ENCODE data around the gene VCAM1.

VCAM1 gene, protein sequence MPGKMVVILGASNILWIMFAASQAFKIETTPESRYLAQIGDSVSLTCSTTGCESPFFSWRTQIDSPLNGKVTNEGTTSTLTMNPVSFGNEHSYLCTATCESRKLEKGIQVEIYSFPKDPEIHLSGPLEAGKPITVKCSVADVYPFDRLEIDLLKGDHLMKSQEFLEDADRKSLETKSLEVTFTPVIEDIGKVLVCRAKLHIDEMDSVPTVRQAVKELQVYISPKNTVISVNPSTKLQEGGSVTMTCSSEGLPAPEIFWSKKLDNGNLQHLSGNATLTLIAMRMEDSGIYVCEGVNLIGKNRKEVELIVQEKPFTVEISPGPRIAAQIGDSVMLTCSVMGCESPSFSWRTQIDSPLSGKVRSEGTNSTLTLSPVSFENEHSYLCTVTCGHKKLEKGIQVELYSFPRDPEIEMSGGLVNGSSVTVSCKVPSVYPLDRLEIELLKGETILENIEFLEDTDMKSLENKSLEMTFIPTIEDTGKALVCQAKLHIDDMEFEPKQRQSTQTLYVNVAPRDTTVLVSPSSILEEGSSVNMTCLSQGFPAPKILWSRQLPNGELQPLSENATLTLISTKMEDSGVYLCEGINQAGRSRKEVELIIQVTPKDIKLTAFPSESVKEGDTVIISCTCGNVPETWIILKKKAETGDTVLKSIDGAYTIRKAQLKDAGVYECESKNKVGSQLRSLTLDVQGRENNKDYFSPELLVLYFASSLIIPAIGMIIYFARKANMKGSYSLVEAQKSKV

GRCh38 chr1:100719490-100719889 is at the start of gene VCAM1:
Gene VCAM1, plus strand, starts transcription at chr1:100719742. Its CDS starts 119 bp downstream, at chr1:100719861.
- ATAC-seq (replicated peaks; ENCODE audit: extremely low read depth, poor library complexity, severe bottlenecking), result no peak
- DNase-seq (ENCODE audit: low spot score in 2 of 2), result no peak
- H3K27ac Mint-ChIP-seq (ENCODE audit: low read depth), result no peak within 1 kb of the TSS
- H3K27me3 Mint-ChIP-seq, result peaks cover 9% of the 10 kb centered on the region
- no peaks in the 10 kb centered on the region for H3K9me3 Mint-ChIP-seq
- H3K4me3 Mint-ChIP-seq, result no peak within 1 kb of the TSS
- peaks cover 1% of the 10 kb centered on the region for H3K36me3 Mint-ChIP-seq (ENCODE audit: insufficient read depth)
- H3K4me1 Mint-ChIP-seq, result peaks cover 16% of the 10 kb centered on the region

- Mint-ChIP-seq H3K4me1 (no peaks in the 10 kb centered on the region), H3K4me3 (no peak overlapping the region), H3K27ac (ENCODE audit: low read depth) (no peak overlapping the region), H3K9me3 (peaks cover 5% of the 10 kb centered on the region), H3K36me3 (ENCODE audit: insufficient read depth) (no peaks in the 10 kb centered on the region), H3K27me3 (no peaks in the 10 kb centered on the region)
- no peak for ATAC-seq (replicated peaks; ENCODE audit: extremely low read depth, poor library complexity, severe bottlenecking)
- DNase-seq (ENCODE audit: low spot score in 2 of 2), result no peak
These were observed 49.5 kb upstream of the VCAM1 start for GRCh38 chr1:100670083-100670482.

- no peaks in the 10 kb centered on the region for H3K4me1 Mint-ChIP-seq
These were observed 47.9 kb upstream of the VCAM1 start for GRCh38 chr1:100671601-100672000.

GRCh38 chr1:100683448-100684349 is 35.8 kb upstream of the VCAM1 start:
- Mint-ChIP-seq H3K9me3 (peaks cover 16% of the 10 kb centered on the region), H3K27ac (ENCODE audit: low read depth) (no peak overlapping the region), H3K27me3 (peaks cover 20% of the 10 kb centered on the region), H3K36me3 (ENCODE audit: insufficient read depth) (no peaks in the 10 kb centered on the region), H3K4me3 (no peak overlapping the region), H3K4me1 (no peaks in the 10 kb centered on the region)
- ATAC-seq (replicated peaks; ENCODE audit: extremely low read depth, poor library complexity, severe bottlenecking), result no peak
- no peak for DNase-seq (ENCODE audit: low spot score in 2 of 2)

More at GRCh38 chr1:100671601-100672000, 47.9 kb upstream of the VCAM1 start:
- Mint-ChIP-seq H3K4me3 (no peak overlapping the region), H3K27ac (ENCODE audit: low read depth) (no peak overlapping the region), H3K36me3 (ENCODE audit: insufficient read depth) (no peaks in the 10 kb centered on the region), H3K27me3 (no peaks in the 10 kb centered on the region), H3K9me3 (peaks cover 5% of the 10 kb centered on the region)
- DNase-seq (ENCODE audit: low spot score in 2 of 2) (no peak), ATAC-seq (replicated peaks; ENCODE audit: extremely low read depth, poor library complexity, severe bottlenecking) (no peak)

DNA sequence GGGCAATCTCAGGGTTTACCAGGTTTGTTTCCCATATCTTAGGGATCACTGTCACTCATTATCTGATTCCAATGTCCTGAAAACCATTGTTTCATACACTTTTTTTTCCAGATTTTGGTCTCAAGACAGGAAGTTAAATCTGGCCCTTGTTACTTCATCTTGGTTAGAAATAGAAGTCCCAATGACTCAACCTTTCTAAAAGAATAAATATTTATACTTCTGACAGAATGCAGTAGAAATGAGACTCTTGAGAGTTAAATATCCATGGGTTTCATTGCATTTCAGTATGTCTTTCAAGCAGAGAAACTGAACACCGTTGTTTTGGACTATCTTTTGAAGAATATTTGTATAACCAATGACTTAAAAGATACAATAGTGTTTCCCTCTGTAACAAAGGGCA is 19.8 kb upstream of the VCAM1 start:
- H3K4me3 Mint-ChIP-seq, result no peak overlapping the region

DNA sequence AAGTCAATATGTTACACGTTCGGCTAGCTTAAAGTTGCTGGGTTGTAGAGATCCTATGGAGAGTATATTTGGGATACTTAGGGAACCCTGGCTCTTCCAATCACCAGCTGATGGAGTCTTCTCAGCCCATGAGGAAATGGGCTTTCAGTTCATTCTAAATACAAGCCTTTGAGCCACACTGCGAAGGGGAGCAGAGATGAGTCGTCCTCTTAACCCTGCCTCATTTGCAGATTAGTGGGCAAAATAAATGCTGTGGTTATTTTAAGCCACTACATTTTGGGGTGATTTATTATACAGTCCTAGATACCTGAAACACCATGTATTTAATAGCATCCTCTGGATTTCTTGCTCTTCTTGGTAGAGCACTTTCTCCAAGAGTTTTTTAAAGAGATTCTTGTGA is 19.0 kb upstream of the VCAM1 start:
- no peak for ATAC-seq (replicated peaks; ENCODE audit: extremely low read depth, poor library complexity, severe bottlenecking)
- H3K9me3 Mint-ChIP-seq, result no peaks in the 10 kb centered on the region
- no peak overlapping the region for H3K4me3 Mint-ChIP-seq
- H3K27me3 Mint-ChIP-seq, result peaks cover 63% of the 10 kb centered on the region
- H3K36me3 Mint-ChIP-seq (ENCODE audit: insufficient read depth), result peaks cover 2% of the 10 kb centered on the region
- no peak overlapping the region for H3K27ac Mint-ChIP-seq (ENCODE audit: low read depth)
- no peaks in the 10 kb centered on the region for H3K4me1 Mint-ChIP-seq
- no peak for DNase-seq (ENCODE audit: low spot score in 2 of 2)

More for the DNA sequence above, 19.8 kb upstream of the VCAM1 start:
- Mint-ChIP-seq H3K4me1 (no peaks in the 10 kb centered on the region), H3K27me3 (peaks cover 59% of the 10 kb centered on the region), H3K36me3 (ENCODE audit: insufficient read depth) (peaks cover 2% of the 10 kb centered on the region), H3K27ac (ENCODE audit: low read depth) (no peak overlapping the region), H3K9me3 (peaks cover 2% of the 10 kb centered on the region)
- DNase-seq (ENCODE audit: low spot score in 2 of 2) (no peak), ATAC-seq (replicated peaks; ENCODE audit: extremely low read depth, poor library complexity, severe bottlenecking) (no peak)

- peaks cover 54% of the 10 kb centered on the region for H3K27me3 Mint-ChIP-seq
- DNase-seq (ENCODE audit: low spot score in 2 of 2), result no peak
These were observed 16.5 kb upstream of the VCAM1 start for GRCh38 chr1:100703052-100703451.

DNA sequence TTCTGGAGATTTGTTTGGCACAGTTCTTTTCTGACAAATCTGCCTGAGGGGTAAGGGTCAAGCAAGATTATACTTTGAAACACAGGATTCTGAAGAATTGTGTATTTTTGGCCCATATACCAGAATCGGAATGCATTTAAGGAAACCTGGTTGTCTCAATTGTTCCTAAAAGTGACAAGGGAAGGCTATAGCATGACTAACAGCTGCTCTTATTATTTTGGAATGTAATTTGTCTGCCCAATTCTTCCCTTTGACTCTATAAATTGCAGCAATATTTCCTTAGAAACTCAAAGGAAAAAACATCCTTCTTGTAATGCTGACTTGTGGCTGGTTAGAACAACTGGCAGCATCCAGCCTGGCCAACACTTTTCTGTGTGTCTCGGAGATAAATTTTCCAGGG is 15.8 kb upstream of the VCAM1 start:
- peaks cover 49% of the 10 kb centered on the region for H3K27me3 Mint-ChIP-seq
- H3K4me1 Mint-ChIP-seq, result no peaks in the 10 kb centered on the region
- no peak overlapping the region for H3K27ac Mint-ChIP-seq (ENCODE audit: low read depth)
- H3K9me3 Mint-ChIP-seq, result no peaks in the 10 kb centered on the region
- no peak for ATAC-seq (replicated peaks; ENCODE audit: extremely low read depth, poor library complexity, severe bottlenecking)
- H3K4me3 Mint-ChIP-seq, result no peak overlapping the region
- no peak for DNase-seq (ENCODE audit: low spot score in 2 of 2)
- H3K36me3 Mint-ChIP-seq (ENCODE audit: insufficient read depth), result peaks cover 2% of the 10 kb centered on the region

More at GRCh38 chr1:100703052-100703451, 16.5 kb upstream of the VCAM1 start:
- peaks cover 2% of the 10 kb centered on the region for H3K36me3 Mint-ChIP-seq (ENCODE audit: insufficient read depth)
- no peaks in the 10 kb centered on the region for H3K9me3 Mint-ChIP-seq
- H3K4me3 Mint-ChIP-seq, result no peak overlapping the region
- no peak for ATAC-seq (replicated peaks; ENCODE audit: extremely low read depth, poor library complexity, severe bottlenecking)
- H3K27ac Mint-ChIP-seq (ENCODE audit: low read depth), result no peak overlapping the region
- H3K4me1 Mint-ChIP-seq, result no peaks in the 10 kb centered on the region

- no peaks in the 10 kb centered on the region for H3K36me3 Mint-ChIP-seq (ENCODE audit: insufficient read depth)
- no peaks in the 10 kb centered on the region for H3K9me3 Mint-ChIP-seq
- H3K27me3 Mint-ChIP-seq, result peaks cover 46% of the 10 kb centered on the region
- ATAC-seq (replicated peaks; ENCODE audit: extremely low read depth, poor library complexity, severe bottlenecking) (no peak), DNase-seq (ENCODE audit: low spot score in 2 of 2) (no peak)
- no peak overlapping the region for H3K27ac Mint-ChIP-seq (ENCODE audit: low read depth)
- no peak overlapping the region for H3K4me3 Mint-ChIP-seq
- no peaks in the 10 kb centered on the region for H3K4me1 Mint-ChIP-seq
These were observed 15.1 kb upstream of the VCAM1 start for GRCh38 chr1:100704473-100704872.

- H3K36me3 Mint-ChIP-seq (ENCODE audit: insufficient read depth), result no peaks in the 10 kb centered on the region
- H3K4me3 Mint-ChIP-seq, result no peak overlapping the region
- no peak for DNase-seq (ENCODE audit: low spot score in 2 of 2)
- no peaks in the 10 kb centered on the region for H3K4me1 Mint-ChIP-seq
- no peak for ATAC-seq (replicated peaks; ENCODE audit: extremely low read depth, poor library complexity, severe bottlenecking)
- peaks cover 33% of the 10 kb centered on the region for H3K27me3 Mint-ChIP-seq
- H3K27ac Mint-ChIP-seq (ENCODE audit: low read depth), result no peak overlapping the region
- H3K9me3 Mint-ChIP-seq, result no peaks in the 10 kb centered on the region
These were observed 13.2 kb upstream of the VCAM1 start for GRCh38 chr1:100706296-100706695.

DNA sequence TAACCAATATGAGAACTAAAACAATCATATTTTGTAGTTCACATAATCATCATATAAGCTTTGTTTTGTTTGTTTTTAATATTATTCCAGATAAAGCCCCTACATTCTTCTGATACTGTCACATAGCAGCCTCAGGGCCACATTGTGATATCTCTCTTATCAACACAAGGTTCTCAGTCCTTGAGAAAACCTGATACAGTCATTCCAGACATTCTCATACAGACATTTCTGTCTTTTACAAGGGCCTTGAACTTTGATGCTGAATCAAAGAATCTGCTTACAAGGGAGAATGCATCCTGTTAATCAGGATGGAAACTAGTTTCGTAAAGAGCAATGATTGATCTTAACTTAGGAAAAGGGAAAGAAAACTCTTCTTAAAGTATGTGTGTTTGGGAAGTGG is 12.7 kb upstream of the VCAM1 start:
- DNase-seq (ENCODE audit: low spot score in 2 of 2) (no peak), ATAC-seq (replicated peaks; ENCODE audit: extremely low read depth, poor library complexity, severe bottlenecking) (no peak)
- Mint-ChIP-seq H3K4me3 (no peak overlapping the region), H3K4me1 (peaks cover under 1% of the 10 kb centered on the region), H3K36me3 (ENCODE audit: insufficient read depth) (no peaks in the 10 kb centered on the region), H3K9me3 (no peaks in the 10 kb centered on the region), H3K27ac (ENCODE audit: low read depth) (no peak overlapping the region), H3K27me3 (peaks cover 28% of the 10 kb centered on the region)

- Mint-ChIP-seq H3K4me3 (no peak overlapping the region), H3K36me3 (ENCODE audit: insufficient read depth) (peaks cover 10% of the 10 kb centered on the region), H3K27ac (ENCODE audit: low read depth) (no peak overlapping the region), H3K9me3 (no peaks in the 10 kb centered on the region), H3K4me1 (peaks cover 16% of the 10 kb centered on the region), H3K27me3 (peaks cover 20% of the 10 kb centered on the region)
- no peak for DNase-seq (ENCODE audit: low spot score in 2 of 2)
- no peak for ATAC-seq (replicated peaks; ENCODE audit: extremely low read depth, poor library complexity, severe bottlenecking)
These were observed 11.0 kb upstream of the VCAM1 start for GRCh38 chr1:100708476-100709062.
